ENCODE data around the gene SBNO2.

- TF ChIP-seq POLR2A (IDR thresholded peaks at IDR 0.05) (no peak), CTCF (IDR thresholded peaks at IDR 0.05) (no peak)
Observed at GRCh38 chr19:1089126-1089771, 84.8 kb downstream of the SBNO2 start.
